ENCODE measurements around the gene ORAI3.

Gene ORAI3

GRCh38 chr16:30995927-30996323, 47.1 kb downstream of the ORAI3 start:
- ChIA-PET POLR2A (no interaction called here), CTCF (interaction anchor here (0.6 to 3.0 kb wide), 2 partner anchors 11 to 36 kb away, joined by 3 to 23 read pairs; partner anchors contain the start of gene HSD3B7)
- H3K27ac ChIP-seq (ENCODE audit: extremely low read depth, low read depth, low read length) = no peak overlapping the region

GRCh38 chr16:30996324-30996984, 47.6 kb downstream of the ORAI3 start:
- Histone ChIP-seq H3K36me3 (ENCODE audit: control insufficient read depth in 2 of 2, insufficient read depth in 1 of 2, low read length in 2 of 2) (no peaks in the 10 kb centered on the region), H3K4me3 (ENCODE audit: low read depth, low read length) (peak overlapping the region; percentile 41), H3K4me1 (ENCODE audit: control insufficient read depth, insufficient read depth, low read length) (peaks cover 5% of the 10 kb centered on the region), H3K9me3 (ENCODE audit: control insufficient read depth, insufficient read depth, low read depth, low read length) (no peaks in the 10 kb centered on the region), H3K27ac (ENCODE audit: extremely low read depth, low read depth, low read length) (no peak overlapping the region)
- ChIA-PET CTCF (interaction anchor here (3.0 kb wide), 1 partner anchor 11 kb away, joined by 23 read pairs; the partner anchor contains the start of gene HSD3B7), POLR2A (interaction anchor here (0.5 to 1.2 kb wide), 7 partner anchors 10 to 170 kb away, joined by 3 to 5 read pairs (median 3); no protein-coding TSS in a partner anchor)
- TF ChIP-seq IKZF3 (tag by site-specific recombination; IDR thresholded peaks at IDR 0.05) = 0 out of 2 replicates have a peak, but pooled peaks have one; percentile 30
- TF ChIP-seq ZNF692 (tag by site-specific recombination; IDR thresholded peaks at IDR 0.05) = peak; percentile 99
- no peak for TF ChIP-seq INSM2 (tag by site-specific recombination; IDR thresholded peaks at IDR 0.05)
- TF ChIP-seq ZNF133 (tag by site-specific recombination; IDR thresholded peaks at IDR 0.05) = no peak
- TF ChIP-seq ZNF701 (tag by site-specific recombination; IDR thresholded peaks at IDR 0.05) = no peak
- no peak for TF ChIP-seq ZNF580 (tag by site-specific recombination; IDR thresholded peaks at IDR 0.05)
- no peak for TF ChIP-seq ZNF76 (tag by site-specific recombination; IDR thresholded peaks at IDR 0.05; ENCODE audit: borderline replicate concordance, low read depth)
- no peak for TF ChIP-seq ZNF747 (tag by site-specific recombination; IDR thresholded peaks at IDR 0.05)
- no peak for TF ChIP-seq SALL2 (tag by site-specific recombination; IDR thresholded peaks at IDR 0.05; ENCODE audit: borderline replicate concordance)
- TF ChIP-seq ZNF561 (tag by site-specific recombination; IDR thresholded peaks at IDR 0.05; ENCODE audit: borderline replicate concordance) = no peak
- TF ChIP-seq ZNF362 (tag by site-specific recombination; IDR thresholded peaks at IDR 0.05) = peak; percentile 8; the same call in 1 of the 2 replicates
- TF ChIP-seq ZFP69B (tag by site-specific recombination; IDR thresholded peaks at IDR 0.05) = peak; percentile 98
- no peak for TF ChIP-seq ZNF585B (tag by site-specific recombination; IDR thresholded peaks at IDR 0.05)
- TF ChIP-seq ZBTB7A (tag by site-specific recombination; IDR thresholded peaks at IDR 0.05; ENCODE audit: low read depth) = 0 out of 2 replicates have a peak, but pooled peaks have one; percentile 13
- TF ChIP-seq ZNF510 (tag by site-specific recombination; IDR thresholded peaks at IDR 0.05; ENCODE audit: insufficient replicate concordance) = no peak
- TF ChIP-seq ZNF266 (tag by site-specific recombination; IDR thresholded peaks at IDR 0.05; ENCODE audit: low read depth) = no peak
- no peak for TF ChIP-seq ZNF398 (tag by site-specific recombination; IDR thresholded peaks at IDR 0.05)
- no peak for TF ChIP-seq ZNF121 (tag by site-specific recombination; IDR thresholded peaks at IDR 0.05)
- no peak for TF ChIP-seq HIC1 (tag by site-specific recombination; IDR thresholded peaks at IDR 0.05)
- TF ChIP-seq ZSCAN30 (tag by site-specific recombination; IDR thresholded peaks at IDR 0.05) = no peak
- no peak for TF ChIP-seq ZNF16 (tag by site-specific recombination; IDR thresholded peaks at IDR 0.05; ENCODE audit: low read depth)

More at GRCh38 chr16:30995927-30996323, 47.1 kb downstream of the ORAI3 start:
- Histone ChIP-seq H3K4me1 (ENCODE audit: control insufficient read depth, insufficient read depth, low read length) (peaks cover 5% of the 10 kb centered on the region), H3K9me3 (ENCODE audit: control insufficient read depth, insufficient read depth, low read depth, low read length) (no peaks in the 10 kb centered on the region), H3K4me3 (ENCODE audit: low read depth, low read length) (no peak overlapping the region), H3K36me3 (ENCODE audit: control insufficient read depth in 2 of 2, insufficient read depth in 1 of 2, low read length in 2 of 2) (no peaks in the 10 kb centered on the region)
- TF ChIP-seq KLF8 (tag by site-specific recombination; IDR thresholded peaks at IDR 0.05) (no peak), ZNF362 (tag by site-specific recombination; IDR thresholded peaks at IDR 0.05) (peak; percentile 73)
